ENCODE measurements around the gene NAT16. TPM values are rescaled to one million over a fixed set of nuclear protein-coding genes. Genes with fewer than 3 reads are reported as not detected.

Gene NAT16
- polyA plus RNA-seq, 1 experiment, result 0.02 TPM

- Histone ChIP-seq H3K27me3 (ENCODE audit: control insufficient read depth, insufficient read depth, low read length) (no peaks in the 10 kb centered on the region), H3K27ac (ENCODE audit: low read depth, low read length) (no peak overlapping the region), H3K4me3 (ENCODE audit: low read depth, low read length) (no peak overlapping the region), H3K9me3 (ENCODE audit: control insufficient read depth, insufficient read depth, low read length) (no peaks in the 10 kb centered on the region; the same call in 1 of the 2 replicates)
- CTCF ChIA-PET, result interaction anchor here (0.6 to 3.1 kb wide), 7 partner anchors 9 to 60 kb away, joined by 3 to 43 read pairs (median 7); partner anchors contain the start of genes PLOD3 and ZNHIT1
- no peak for TF ChIP-seq CTCF (IDR thresholded peaks at IDR 0.05; ENCODE audit: low read depth, low read length)
- POLR2A ChIA-PET, result interaction anchor here (0.6 kb wide), 1 partner anchor 370 kb away, joined by 4 read pairs; no protein-coding TSS in a partner anchor
- no peak for DNase-seq (ENCODE audit: low read depth, low spot score)
These were observed 23.1 kb downstream of the NAT16 start for GRCh38 chr7:101156866-101157589.

GRCh38 chr7:101156277-101156676 lies 23.8 kb downstream of the NAT16 start:
- no peaks in the 10 kb centered on the region for H3K27me3 ChIP-seq (ENCODE audit: control insufficient read depth, insufficient read depth, low read length)
- peak; percentile 38 for TF ChIP-seq CTCF (IDR thresholded peaks at IDR 0.05; ENCODE audit: low read depth, low read length)
- no peak for DNase-seq (ENCODE audit: low read depth, low spot score)
- H3K27ac ChIP-seq (ENCODE audit: low read depth, low read length), result no peak overlapping the region
- no peak overlapping the region for H3K4me3 ChIP-seq (ENCODE audit: low read depth, low read length)
- ChIA-PET CTCF (interaction anchor here (0.6 to 3.1 kb wide), 5 partner anchors 10 to 79 kb away, joined by 3 to 43 read pairs (median 7); partner anchors contain the start of genes PLOD3 and ZNHIT1), POLR2A (interaction anchor here (1.5 kb wide), 1 partner anchor 61 kb away, joined by 6 read pairs; the partner anchor contains the start of genes PLOD3 and ZNHIT1)
- no peaks in the 10 kb centered on the region; the same call in 1 of the 2 replicates for H3K9me3 ChIP-seq (ENCODE audit: control insufficient read depth, insufficient read depth, low read length)

DNA sequence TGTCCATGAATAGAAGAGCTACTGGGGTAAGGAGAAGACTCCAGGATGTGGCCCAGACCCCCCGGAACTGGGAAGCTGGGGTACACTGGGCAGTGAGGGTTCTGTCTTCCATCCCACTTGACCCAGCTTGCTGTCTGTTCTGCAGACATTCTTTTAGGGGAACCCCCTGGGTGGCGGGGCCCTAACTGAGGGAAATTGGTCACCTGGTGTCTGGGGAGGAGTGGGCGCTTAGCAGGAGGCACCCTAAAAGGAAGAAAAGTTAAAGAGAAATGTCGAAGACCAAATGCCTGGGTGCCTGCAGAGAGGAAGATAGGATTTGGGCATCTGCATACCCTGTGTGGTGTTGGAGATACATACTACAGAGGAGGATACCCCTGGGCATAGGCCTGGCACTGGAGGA lies 24.8 kb downstream of the NAT16 start:
- Histone ChIP-seq H3K4me3 (ENCODE audit: low read depth, low read length) (peak overlapping the region; percentile 82), H3K27ac (ENCODE audit: low read depth, low read length) (no peak overlapping the region), H3K27me3 (ENCODE audit: control insufficient read depth, insufficient read depth, low read length) (no peaks in the 10 kb centered on the region), H3K9me3 (ENCODE audit: control insufficient read depth, insufficient read depth, low read length) (no peaks in the 10 kb centered on the region; the same call in 1 of the 2 replicates)
- TF ChIP-seq CTCF (IDR thresholded peaks at IDR 0.05; ENCODE audit: low read depth, low read length), result no peak
- no peak for DNase-seq (ENCODE audit: low read depth, low spot score)
- POLR2A ChIA-PET, result interaction anchor here (1.5 kb wide), 1 partner anchor 62 kb away, joined by 6 read pairs; the partner anchor contains the start of genes PLOD3 and ZNHIT1
- CTCF ChIA-PET, result interaction anchor here (0.7 to 3.1 kb wide), 4 partner anchors 11 to 62 kb away, joined by 3 to 43 read pairs (median 5); partner anchors contain the start of genes PLOD3 and ZNHIT1

DNA sequence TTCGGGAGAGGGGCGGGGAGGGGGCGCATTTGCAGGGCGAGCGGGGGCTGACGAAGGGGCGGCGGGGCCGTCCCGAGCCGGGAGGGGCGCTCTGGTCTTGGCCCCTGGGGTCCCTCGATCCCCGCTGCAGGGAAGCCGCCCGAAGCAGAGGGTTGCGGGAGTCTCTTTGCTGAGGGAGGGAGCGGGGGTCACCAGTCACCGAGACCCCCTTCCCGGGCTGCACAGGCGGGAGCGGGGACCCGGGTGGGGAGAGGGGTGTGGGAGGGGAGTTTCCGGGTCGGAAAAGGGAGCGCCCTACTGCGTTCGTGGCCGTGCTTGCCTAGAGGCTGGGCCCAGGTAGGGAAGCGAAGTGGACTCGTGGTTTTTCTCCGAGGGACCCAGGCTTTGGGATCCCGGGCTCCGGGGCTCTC lies 25.4 kb downstream of the NAT16 start:
- Histone ChIP-seq H3K27ac (ENCODE audit: low read depth, low read length) (peak overlapping the region; percentile 52), H3K27me3 (ENCODE audit: control insufficient read depth, insufficient read depth, low read length) (no peaks in the 10 kb centered on the region), H3K4me3 (ENCODE audit: low read depth, low read length) (peak overlapping the region; percentile 82), H3K9me3 (ENCODE audit: control insufficient read depth, insufficient read depth, low read length) (no peaks in the 10 kb centered on the region)
- ChIA-PET CTCF (interaction anchor here (0.5 to 3.1 kb wide), 4 partner anchors 11 to 63 kb away, joined by 3 to 39 read pairs (median 6); partner anchors contain the start of genes PLOD3 and ZNHIT1), POLR2A (interaction anchor here (1.5 kb wide), 1 partner anchor 8 kb away, joined by 4 read pairs; no protein-coding TSS in a partner anchor)
- no peak for TF ChIP-seq CTCF (IDR thresholded peaks at IDR 0.05; ENCODE audit: low read depth, low read length)
- no peak for DNase-seq (ENCODE audit: low read depth, low spot score)

Measured in AG04450 (cell line).